SK-N-MC (cell line): Measurements from ENCODE around the gene RIPOR1.

Source experiments
- EZH2 ChIP-seq: fragments of 200-600 bp; sonication (generic); IDR thresholded peaks from one replicate; pipeline ENCODE4 v1.6.1; 2017; ENCODE audit warnings: antibody characterized with exemption
- FOXP2 ChIP-seq: optimal IDR thresholded peaks from 2 replicates; pipeline ENCODE3; 2011; ENCODE audit warnings: mild to moderate bottlenecking, moderate library complexity; ENCODE audit not compliant: insufficient read depth; ENCODE audit errors: extremely low read length, control extremely low read depth
- POLR2AphosphoS5 ChIP-seq: IDR thresholded peaks from 2 replicates; pipeline ENCODE4 v1.6.1; 2012; ENCODE audit warnings: mild to moderate bottlenecking, low read depth, low read length, borderline replicate concordance

DNA sequence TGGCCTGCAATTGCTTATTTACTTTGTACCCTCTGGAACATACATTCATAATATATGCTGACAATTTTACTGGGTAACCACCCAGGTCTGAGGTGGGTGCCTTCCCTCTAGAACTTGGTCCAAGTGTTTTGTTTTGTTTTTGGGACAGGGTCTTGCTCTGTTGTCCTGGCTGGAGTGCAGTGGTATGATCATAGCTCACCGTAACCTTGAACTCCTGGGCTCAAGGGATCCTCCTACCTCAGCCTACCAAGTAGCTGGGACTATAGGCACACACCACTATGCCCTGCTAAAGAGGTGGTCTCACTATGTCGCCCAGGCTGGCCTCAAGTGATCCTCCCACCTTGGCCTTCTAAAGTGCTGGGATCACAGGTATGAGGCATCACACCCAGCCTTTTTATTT is 22.5 kb downstream of the RIPOR1 start:
- TF ChIP-seq POLR2AphosphoS5 (no peak), FOXP2 (no peak), EZH2 (no peak)
